Limb (tissue), 2 donors: ENCODE measurements around the gene RIPK3.
A peak's percentile ranks its signal among the peaks of the same experiment; 100 is the strongest.

ENCODE experiments used
- DNase-seq, 2 donors: peaks; one replicate each; pipeline ENCODE4 v3.0.0-alpha.2; 2016; ENCODE audit errors: extremely low spot score in 2 of 2

RIPK3 gene

GRCh38 chr14:24324024-24324423 is 15.8 kb downstream of the RIPK3 start:
- no peak for DNase-seq

GRCh38 chr14:24323341-24323740 is 16.4 kb downstream of the RIPK3 start:
- no peak for DNase-seq

GRCh38 chr14:24322672-24323071 is 17.1 kb downstream of the RIPK3 start:
- no peak for DNase-seq

GRCh38 chr14:24321212-24321975 is 18.4 kb downstream of the RIPK3 start:
- DNase-seq, result no peak

GRCh38 chr14:24317141-24317928 is 22.5 kb downstream of the RIPK3 start:
- DNase-seq, result no peak

GRCh38 chr14:24316597-24316950 is 23.2 kb downstream of the RIPK3 start:
- DNase-seq, result no peak

GRCh38 chr14:24315807-24316596 is 23.8 kb downstream of the RIPK3 start:
- DNase-seq, result no peak

GRCh38 chr14:24315243-24315806 is 24.5 kb downstream of the RIPK3 start:
- DNase-seq, result no peak

GRCh38 chr14:24314377-24315193 is 25.2 kb downstream of the RIPK3 start:
- DNase-seq, result no peak

GRCh38 chr14:24313913-24314312 is 25.9 kb downstream of the RIPK3 start:
- no peak for DNase-seq

GRCh38 chr14:24312736-24313507 is 26.9 kb downstream of the RIPK3 start:
- DNase-seq, result no peak

GRCh38 chr14:24311837-24312615 is 27.8 kb downstream of the RIPK3 start:
- no peak for DNase-seq

- peak; percentile 72 to 81 for DNase-seq
Observed at GRCh38 chr14:24310646-24311604, 28.9 kb downstream of the RIPK3 start, which contains the start of gene LTB4R. TSS of gene LTB4R (plus strand) at chr14:24311502. CDS start at chr14:24315652, 4,150 bp downstream.

GRCh38 chr14:24310265-24310645 is 29.5 kb downstream of the RIPK3 start:
- no peak for DNase-seq

GRCh38 chr14:24309538-24310264 is 30.1 kb downstream of the RIPK3 start, which contains the start of gene LTB4R2:
TSS of gene LTB4R2 (plus strand) at chr14:24310140. CDS start at chr14:24310665, 525 bp downstream.
- no peak for DNase-seq

- no peak for DNase-seq
Observed at GRCh38 chr14:24308342-24309124, 31.3 kb downstream of the RIPK3 start.
